PC-9 (cell line): Measurements from ENCODE around the gene SHROOM4.

Experiments used
- EZH2 ChIP-seq: fragments of 200-600 bp; sonication (generic); IDR thresholded peaks from 2 replicates; pipeline ENCODE4 v1.8.0; 2017; ENCODE audit warnings: antibody characterized with exemption, low read depth
- TF ChIP-seq, protein P1 (sequence below): fragments of 200-600 bp; sonication (generic); conservative IDR thresholded peaks from 2 replicates; pipeline ENCODE4 v1.6.1; 2017; ENCODE audit warnings: mixed run types, antibody characterized with exemption, mild to moderate bottlenecking, moderate library complexity

DNA sequence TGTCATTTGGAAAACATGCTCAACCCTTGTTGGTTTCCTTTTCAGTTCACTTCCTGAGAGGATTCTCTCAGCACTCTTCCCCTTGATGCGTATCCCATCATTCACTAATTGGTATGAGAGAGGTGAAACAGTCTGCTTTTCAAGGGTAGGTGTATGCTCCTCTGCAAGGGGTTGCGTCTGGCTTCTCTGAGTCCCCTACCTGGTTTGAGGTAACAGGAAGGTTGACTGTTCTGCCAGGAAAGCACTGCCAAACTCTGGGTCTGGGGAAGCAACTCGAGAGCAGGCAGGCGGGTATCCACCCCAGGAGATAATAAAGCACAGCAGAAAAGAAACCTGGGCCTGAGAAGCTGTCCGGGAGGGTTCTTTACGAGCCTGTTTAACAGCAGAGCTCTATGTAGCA is 101.2 kb downstream of the SHROOM4 start:
- TF ChIP-seq, protein P1, sequence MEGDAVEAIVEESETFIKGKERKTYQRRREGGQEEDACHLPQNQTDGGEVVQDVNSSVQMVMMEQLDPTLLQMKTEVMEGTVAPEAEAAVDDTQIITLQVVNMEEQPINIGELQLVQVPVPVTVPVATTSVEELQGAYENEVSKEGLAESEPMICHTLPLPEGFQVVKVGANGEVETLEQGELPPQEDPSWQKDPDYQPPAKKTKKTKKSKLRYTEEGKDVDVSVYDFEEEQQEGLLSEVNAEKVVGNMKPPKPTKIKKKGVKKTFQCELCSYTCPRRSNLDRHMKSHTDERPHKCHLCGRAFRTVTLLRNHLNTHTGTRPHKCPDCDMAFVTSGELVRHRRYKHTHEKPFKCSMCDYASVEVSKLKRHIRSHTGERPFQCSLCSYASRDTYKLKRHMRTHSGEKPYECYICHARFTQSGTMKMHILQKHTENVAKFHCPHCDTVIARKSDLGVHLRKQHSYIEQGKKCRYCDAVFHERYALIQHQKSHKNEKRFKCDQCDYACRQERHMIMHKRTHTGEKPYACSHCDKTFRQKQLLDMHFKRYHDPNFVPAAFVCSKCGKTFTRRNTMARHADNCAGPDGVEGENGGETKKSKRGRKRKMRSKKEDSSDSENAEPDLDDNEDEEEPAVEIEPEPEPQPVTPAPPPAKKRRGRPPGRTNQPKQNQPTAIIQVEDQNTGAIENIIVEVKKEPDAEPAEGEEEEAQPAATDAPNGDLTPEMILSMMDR: no peak
- TF ChIP-seq EZH2: no peak
